Measurements from ENCODE around the gene LRRC49.
A peak's percentile ranks its signal among the peaks of the same experiment; 100 is the strongest.
"Not testable (repeated sequence)": the region's sequence is repeated elsewhere in the genome, so short reads cannot be mapped to it uniquely, and the experiment has no call there.

LRRC49 gene

GRCh38 chr15:70998319-70998718 lies 105.7 kb downstream of the LRRC49 start:
- DNase-seq: no peak

DNA sequence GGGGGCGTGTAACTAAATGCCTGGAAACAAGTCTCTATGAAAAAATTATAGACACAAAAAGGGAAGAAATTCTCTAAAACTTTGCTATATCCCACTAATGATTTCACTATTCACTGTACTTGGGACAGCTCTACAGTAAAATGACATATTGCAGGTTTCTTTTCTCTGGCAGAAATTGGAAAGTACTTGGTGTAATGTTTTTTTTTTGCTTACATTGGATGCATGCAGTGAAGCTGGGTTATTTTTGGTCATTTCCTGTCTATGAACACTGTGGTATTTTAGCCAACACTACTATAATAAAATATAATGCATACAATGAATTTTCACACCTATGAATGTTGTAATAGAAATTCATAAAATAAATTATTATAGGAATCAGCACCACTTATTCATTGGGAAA lies 109.7 kb downstream of the LRRC49 start:
- DNase-seq: no peak

DNA sequence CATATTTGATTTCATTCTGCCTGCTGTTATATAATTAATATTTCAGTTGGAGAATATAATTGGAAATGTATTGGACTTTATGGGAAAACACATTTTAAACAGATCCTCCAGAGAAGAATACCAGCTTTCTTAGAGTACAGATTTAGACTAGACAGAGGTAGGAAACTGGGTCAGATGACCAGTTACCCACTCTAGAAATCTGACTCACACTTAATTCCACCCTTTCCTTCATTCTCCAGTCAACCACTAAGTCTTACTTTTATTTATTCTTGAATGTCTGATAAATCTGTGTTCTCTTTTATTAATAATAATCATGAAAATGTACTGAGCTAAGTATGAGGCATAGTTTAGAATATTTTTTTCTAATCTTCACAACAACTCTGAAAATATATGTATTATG lies 110.7 kb downstream of the LRRC49 start:
- no peak for DNase-seq

DNA sequence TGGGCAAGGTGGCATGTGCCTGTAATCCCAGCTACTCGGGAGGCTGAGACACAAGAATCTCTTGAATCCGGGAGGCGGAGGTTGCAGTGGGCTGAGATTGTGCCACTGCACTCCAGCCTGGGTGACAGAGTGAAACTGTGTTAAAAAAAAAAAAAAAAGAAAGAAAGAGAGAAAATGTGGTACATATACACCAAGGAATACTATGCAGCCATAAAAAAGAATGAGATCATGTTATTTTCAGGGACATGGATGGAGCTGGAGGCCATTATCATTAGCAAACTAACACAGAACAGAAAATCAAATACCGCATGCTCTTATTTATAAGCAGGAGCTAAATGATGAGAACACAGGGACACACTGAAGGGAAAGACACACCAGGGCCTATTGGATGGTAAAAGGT lies 111.9 kb downstream of the LRRC49 start:
- DNase-seq: not testable (repeated sequence)

GRCh38 chr15:71005895-71006294 lies 113.3 kb downstream of the LRRC49 start:
- no peak for DNase-seq

GRCh38 chr15:71008250-71008870 lies 115.7 kb downstream of the LRRC49 start:
- DNase-seq: no peak

DNA sequence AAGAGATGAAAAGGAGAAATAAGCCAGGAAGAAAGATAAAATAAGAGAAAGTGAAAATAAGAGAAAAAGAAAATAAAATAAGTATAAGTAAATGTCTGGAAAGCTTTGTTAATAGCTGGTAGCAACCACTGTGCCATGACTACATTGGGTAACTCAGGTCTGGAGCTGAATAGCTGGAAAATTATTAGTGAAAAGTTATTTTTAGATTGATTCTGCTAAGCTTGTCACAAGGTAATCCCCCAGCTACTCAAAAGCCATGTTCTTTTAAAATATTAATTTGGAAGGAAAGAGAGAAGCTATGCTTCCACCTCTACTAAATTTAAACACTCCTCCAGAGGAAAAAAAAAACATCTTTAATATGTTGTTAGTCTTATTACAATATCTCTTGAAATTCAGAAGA lies 117.8 kb downstream of the LRRC49 start:
- DNase-seq: no peak

DNA sequence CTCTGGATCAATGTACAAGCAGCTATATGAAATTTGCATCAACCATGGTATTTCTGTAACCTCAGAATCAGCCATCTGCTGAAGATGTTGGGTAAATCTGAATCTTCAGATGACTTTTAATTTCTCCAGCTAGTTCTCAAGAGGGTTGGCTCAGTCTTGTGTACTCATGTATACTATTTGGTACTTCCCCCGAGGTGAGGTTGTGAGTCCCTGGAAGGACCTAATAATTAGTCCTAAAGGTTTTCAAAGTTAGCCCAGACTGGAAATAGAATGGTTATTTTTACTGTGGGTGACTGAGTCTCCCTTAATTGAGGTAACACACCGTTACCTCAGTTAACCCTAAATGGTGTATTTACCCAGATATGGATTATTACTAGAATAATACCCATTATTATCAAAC lies 118.4 kb downstream of the LRRC49 start:
- DNase-seq: no peak

GRCh38 chr15:71011503-71012155 lies 119.0 kb downstream of the LRRC49 start:
- DNase-seq: peak; percentile 21 to 28

GRCh38 chr15:71013446-71013845 lies 120.8 kb downstream of the LRRC49 start:
- DNase-seq: no peak

GRCh38 chr15:71015342-71015741 lies 122.7 kb downstream of the LRRC49 start:
- no peak for DNase-seq

- DNase-seq: not testable (repeated sequence)
Measured at GRCh38 chr15:71031232-71031631, 138.6 kb downstream of the LRRC49 start.

DNA sequence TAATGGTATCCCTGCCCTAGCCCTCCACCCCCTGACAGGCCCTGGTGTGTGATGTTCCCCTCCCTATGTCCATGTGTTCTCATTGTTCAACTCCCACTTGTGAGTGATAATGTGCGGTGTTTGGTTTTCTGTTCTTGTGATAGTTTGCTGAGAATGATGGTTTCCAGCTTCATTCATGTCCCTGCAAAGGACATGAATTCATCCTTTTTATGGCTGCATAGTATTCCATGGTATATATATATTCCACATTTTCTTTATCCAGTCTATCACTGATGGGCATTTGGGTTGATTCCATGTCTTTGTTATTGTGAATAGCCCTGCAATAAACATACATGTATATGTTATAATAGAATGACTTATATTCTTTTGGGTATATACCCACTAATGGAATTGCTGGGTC lies 142.9 kb downstream of the LRRC49 start:
- not testable (repeated sequence) for DNase-seq

DNA sequence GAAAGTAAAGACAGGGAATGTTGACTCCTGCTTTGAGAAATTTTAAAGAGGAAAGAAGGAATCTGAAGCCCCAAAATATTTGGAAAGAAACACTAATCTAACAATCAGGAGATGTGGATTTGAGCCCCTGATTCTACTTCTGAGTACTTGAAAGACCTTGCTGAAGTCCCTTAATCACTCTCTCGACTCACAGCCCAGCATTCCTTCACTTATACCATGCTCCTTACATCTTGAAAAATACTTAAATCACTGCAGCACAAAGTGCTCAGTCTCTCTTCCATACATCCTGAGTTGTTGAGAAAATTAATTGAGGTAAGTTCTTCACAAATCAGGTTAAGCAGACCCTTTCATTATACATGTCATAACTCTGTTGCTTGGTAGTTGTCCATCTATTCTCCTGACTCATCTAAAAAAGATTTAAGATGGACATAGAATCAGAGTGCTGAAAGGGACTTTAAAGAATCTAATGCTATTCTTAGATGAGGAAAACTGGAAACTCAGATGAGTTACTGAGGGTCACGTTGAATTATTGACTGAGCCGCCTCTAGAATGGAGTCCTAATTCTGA lies 149.8 kb downstream of the LRRC49 start:
- DNase-seq: no peak

- DNase-seq: no peak
Measured at GRCh38 chr15:71043373-71043772, 150.7 kb downstream of the LRRC49 start.

DNA sequence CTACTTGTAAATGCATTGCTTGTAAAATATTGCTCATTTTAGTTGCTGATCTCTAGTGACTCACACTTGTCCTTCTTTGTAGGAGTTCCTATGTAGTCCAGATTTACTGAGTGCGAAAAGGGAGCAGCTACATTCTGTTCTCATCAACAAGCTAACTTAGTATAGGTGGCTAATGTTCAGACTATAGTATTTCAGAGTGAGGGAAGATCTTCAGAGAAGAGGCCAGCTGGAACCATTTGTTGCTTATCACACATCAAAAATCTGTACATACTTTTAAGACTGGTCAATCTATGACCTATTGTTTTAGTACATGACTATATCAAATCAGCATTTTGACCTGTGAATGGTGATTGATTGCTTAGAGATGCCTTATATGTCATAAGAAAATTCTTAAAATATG lies 151.4 kb downstream of the LRRC49 start:
- no peak for DNase-seq

- not testable (repeated sequence) for DNase-seq
Measured at GRCh38 chr15:71046146-71046545, 153.5 kb downstream of the LRRC49 start.

DNA sequence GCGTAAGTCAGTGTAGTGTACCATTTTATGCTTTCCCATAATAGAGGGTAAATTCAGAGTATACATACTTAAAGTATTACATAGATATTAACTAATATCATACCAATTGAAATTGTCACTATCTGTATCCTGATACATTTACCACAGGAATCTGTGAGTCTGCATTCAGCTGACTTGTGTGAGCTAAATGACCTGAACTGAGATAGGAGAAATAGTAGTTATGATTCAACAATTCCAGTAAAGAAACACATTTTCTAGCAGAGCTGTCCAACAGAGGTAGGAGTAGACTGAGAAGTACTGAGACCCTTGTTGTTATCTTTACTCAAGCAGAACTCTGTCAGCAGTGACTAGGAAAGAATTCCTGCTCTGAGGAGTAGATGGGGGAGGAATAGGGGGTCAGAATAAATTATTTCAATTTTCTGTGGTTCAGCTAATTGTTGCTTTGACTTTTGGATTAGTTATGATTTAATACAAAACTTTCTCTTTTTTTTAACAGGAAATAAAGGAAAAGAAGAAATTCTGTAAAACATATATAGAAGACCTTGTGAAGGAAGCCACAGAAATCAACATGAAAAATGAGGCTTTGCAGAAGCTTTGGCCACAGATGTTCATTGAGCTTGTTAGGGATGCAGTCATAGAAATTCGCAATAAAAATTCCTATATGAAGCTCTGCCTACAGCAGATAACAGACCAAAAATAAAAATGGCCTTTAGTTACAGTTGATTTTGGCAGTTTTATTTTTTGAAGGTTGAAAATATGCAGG lies 156.5 kb downstream of the LRRC49 start:
- DNase-seq: no peak

DNA sequence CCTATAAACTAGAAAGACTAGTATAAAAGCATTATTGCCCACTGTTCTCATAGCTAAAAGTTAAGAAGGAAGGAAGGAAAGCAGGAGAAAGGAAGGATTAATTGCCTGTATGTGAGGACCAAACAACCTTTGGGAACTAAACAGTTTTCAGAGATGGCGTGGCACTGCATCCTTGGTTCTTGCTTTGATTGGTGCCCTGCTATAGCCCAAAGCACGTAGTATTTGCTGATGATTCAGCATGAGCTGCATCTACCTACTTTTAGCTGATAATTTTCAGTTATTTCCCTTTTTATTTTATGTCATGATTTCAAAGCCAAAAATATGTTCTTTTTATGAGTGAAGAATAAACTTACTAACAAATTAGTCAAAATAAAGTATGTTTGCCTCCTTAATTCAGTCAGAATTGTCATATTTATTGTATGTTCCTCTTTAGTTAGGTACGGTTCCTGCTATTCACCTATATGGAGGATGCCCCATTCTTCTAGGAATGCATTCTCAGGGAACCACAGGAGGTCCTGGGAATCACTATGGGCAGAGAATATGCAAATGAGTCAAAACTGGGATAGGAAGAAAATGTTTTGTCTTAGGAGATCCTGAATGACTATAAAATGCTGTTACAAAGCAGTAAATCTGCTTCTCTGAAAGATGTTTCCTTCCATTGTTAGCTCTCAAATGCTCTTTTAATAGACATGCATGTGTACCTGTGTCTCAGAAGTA lies 157.2 kb downstream of the LRRC49 start:
- DNase-seq: no peak

DNA sequence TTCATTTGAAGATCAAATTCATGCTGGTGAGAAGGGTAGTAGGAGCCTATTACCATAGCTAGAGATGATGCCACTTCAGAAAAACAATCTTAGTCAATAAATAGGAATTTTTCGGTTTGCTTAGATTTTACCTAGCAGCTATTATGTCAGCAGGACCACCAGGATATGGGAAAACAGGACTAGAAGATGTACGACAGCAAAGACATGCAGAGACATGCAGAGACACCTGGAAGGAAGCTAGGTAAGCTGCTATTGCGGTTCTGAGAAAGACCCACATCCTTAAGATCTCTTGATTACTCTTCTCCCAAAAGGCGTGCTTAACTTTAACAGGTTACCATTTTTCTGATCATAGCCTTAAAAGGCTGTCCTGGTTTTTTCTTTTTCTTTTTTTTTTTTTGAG lies 157.8 kb downstream of the LRRC49 start:
- no peak for DNase-seq

DNA sequence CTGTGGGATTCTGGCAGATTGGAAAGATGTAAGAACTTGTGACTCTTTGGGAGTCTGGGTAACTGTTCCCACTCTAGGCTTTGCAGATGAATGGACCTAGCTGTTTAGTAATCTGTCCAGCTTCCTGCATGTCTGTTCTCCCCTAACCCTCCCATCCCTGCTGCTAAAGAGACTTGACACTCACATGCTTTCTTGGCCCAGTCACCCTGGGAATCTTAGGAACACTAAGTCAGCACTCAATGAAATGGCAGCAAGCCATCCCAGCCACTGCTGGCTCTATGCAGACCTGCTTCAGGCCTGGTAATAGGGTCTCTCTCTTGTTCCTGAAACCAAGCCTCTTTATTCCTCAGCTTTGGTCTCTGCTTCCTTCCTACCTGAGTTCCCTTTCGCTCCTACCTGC lies 158.9 kb downstream of the LRRC49 start:
- DNase-seq: no peak

DNA sequence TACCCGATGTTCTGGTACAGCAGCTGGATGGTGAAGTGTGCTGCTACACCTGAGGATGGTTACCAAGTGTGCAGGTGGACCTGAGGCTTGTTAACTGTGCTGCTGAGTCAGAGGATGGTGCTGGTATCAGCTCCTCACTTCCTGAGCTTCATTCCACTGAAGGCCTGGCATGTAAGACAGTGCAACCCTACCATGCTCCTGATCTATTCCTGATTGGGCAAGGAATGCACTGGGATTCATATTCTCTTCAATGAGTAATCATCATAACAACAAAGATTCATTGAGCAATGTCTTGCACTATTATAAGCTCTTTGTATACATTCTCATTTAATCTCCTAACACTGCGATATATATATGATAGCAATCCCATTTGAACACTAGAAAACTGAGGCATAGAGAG lies 159.7 kb downstream of the LRRC49 start:
- DNase-seq: no peak

DNA sequence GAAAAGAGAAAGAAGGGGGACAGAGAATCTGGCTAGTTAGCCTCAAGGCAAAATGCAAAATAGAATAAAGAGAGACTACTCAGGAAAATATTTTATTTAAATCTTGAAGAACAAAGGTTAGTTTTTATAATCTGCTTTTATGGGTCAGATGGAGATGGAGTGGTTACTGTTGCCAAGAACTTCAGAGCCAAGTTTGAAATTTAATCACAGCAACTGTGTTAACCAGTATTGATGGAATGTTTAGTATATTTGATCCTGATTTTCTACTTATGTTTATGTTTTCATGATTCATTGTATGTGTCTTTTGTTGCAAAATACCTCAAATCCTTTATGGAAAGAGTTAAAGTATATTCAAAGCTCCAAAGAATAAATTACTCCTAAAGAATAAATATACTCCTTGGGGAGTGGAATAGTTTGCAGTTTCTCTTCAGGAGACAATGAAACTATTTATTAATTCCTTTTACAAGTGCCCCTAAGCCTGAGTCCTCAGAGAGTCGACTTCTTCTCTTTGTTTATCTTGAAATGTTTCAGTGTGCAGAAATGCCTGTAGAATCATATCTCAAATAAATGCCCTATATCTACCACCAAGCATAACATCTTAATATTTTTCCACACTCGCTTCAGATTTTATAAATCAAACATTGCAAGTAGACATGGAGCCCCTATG lies 161.8 kb downstream of the LRRC49 start:
- no peak for DNase-seq

All from Kasumi-1 (cell line).